ENCODE measurements around the gene C5AR1.

C5AR1 gene

DNA sequence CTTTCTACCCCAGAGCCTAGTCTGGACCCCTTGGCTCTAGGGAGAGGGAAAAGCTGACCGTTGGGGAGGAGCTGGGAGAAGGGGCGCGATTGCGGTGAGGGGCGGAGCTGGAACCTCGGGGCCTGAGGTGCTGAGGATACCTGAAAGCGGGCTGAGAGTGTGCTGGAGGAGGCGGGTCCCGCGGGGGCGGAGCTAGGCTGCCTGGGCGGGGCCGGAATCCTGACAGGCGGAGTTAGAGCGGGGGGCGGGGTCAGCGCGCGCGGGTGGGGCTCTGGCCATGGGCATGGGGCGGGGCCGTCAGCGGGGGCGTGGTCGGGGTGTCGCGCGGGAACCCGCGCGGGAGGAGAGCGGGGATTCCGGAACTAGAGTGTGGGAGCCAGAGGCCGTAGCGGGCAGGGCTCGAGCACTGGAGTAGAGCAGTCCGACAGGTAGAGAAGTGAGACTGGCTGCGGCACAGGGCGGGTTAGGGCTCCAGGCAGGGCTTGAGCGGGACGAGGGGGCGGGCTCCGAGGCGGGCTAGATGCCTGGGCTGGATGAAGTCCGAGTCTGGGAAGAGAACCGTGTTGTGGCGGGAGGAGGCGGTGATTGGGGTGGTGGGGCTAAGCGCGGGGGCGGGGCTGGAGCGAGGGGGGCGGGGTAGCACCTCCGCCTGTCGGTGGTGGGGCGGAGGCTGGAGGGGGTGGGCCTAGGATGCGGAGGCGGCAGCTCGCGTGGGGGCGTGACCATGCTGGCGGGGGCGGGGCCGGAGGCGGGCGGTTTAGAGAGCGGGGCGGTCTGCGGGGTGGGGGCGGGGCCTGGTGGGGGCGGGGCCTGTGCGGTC lies 35.4 kb upstream of the C5AR1 start, which contains the start of gene INAFM1 (continued):
- no peak for TF ChIP-seq ZNF2 (tag by site-specific recombination; IDR thresholded peaks at IDR 0.05)
- no peak for TF ChIP-seq ZNF24 (tag by site-specific recombination; IDR thresholded peaks at IDR 0.05)
- TF ChIP-seq, protein P1, sequence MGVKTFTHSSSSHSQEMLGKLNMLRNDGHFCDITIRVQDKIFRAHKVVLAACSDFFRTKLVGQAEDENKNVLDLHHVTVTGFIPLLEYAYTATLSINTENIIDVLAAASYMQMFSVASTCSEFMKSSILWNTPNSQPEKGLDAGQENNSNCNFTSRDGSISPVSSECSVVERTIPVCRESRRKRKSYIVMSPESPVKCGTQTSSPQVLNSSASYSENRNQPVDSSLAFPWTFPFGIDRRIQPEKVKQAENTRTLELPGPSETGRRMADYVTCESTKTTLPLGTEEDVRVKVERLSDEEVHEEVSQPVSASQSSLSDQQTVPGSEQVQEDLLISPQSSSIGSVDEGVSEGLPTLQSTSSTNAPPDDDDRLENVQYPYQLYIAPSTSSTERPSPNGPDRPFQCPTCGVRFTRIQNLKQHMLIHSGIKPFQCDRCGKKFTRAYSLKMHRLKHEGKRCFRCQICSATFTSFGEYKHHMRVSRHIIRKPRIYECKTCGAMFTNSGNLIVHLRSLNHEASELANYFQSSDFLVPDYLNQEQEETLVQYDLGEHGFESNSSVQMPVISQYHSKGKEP (tag by site-specific recombination; IDR thresholded peaks at IDR 0.05): no peak
- TF ChIP-seq MYNN (tag by site-specific recombination; IDR thresholded peaks at IDR 0.05; ENCODE audit: borderline replicate concordance): no peak
- no peak for TF ChIP-seq ZNF121 (tag by site-specific recombination; IDR thresholded peaks at IDR 0.05)
- TF ChIP-seq KLF1 (tag by site-specific recombination; IDR thresholded peaks at IDR 0.05): peak; percentile 73
- peak; percentile 98 for TF ChIP-seq ZNF600 (tag by site-specific recombination; IDR thresholded peaks at IDR 0.05)
- TF ChIP-seq REPIN1 (tag by site-specific recombination; IDR thresholded peaks at IDR 0.05; ENCODE audit: low read depth): no peak
- TF ChIP-seq ZNF341 (tag by site-specific recombination; IDR thresholded peaks at IDR 0.05; ENCODE audit: low read depth): peak; percentile 14; the same call in 1 of the 2 replicates
- peak; percentile 97 for TF ChIP-seq SP3 (tag by site-specific recombination; IDR thresholded peaks at IDR 0.05)
- TF ChIP-seq ZNF514 (tag by site-specific recombination; IDR thresholded peaks at IDR 0.05): no peak
- TF ChIP-seq KLF9 (tag by site-specific recombination; IDR thresholded peaks at IDR 0.05; ENCODE audit: low read depth): peak; percentile 99
- TF ChIP-seq, protein P2, sequence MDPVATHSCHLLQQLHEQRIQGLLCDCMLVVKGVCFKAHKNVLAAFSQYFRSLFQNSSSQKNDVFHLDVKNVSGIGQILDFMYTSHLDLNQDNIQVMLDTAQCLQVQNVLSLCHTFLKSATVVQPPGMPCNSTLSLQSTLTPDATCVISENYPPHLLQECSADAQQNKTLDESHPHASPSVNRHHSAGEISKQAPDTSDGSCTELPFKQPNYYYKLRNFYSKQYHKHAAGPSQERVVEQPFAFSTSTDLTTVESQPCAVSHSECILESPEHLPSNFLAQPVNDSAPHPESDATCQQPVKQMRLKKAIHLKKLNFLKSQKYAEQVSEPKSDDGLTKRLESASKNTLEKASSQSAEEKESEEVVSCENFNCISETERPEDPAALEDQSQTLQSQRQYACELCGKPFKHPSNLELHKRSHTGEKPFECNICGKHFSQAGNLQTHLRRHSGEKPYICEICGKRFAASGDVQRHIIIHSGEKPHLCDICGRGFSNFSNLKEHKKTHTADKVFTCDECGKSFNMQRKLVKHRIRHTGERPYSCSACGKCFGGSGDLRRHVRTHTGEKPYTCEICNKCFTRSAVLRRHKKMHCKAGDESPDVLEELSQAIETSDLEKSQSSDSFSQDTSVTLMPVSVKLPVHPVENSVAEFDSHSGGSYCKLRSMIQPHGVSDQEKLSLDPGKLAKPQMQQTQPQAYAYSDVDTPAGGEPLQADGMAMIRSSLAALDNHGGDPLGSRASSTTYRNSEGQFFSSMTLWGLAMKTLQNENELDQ (tag by site-specific recombination; IDR thresholded peaks at IDR 0.05; ENCODE audit: low read depth): no peak
- TF ChIP-seq ZNF664 (tag by site-specific recombination; IDR thresholded peaks at IDR 0.05): no peak
- TF ChIP-seq HOXA7 (CRISPR knock-in tag; IDR thresholded peaks at IDR 0.05; ENCODE audit: borderline replicate concordance): no peak
- TF ChIP-seq BCL11B (tag by site-specific recombination; IDR thresholded peaks at IDR 0.05; ENCODE audit: low read depth): 0 out of 2 replicates have a peak, but pooled peaks have one; percentile 36
- TF ChIP-seq SCRT2 (tag by site-specific recombination; IDR thresholded peaks at IDR 0.05): no peak
- no peak for TF ChIP-seq ZNF248 (tag by site-specific recombination; IDR thresholded peaks at IDR 0.05)
- TF ChIP-seq ZNF366 (tag by site-specific recombination; conservative IDR thresholded peaks at IDR 0.05): no peak
- TF ChIP-seq ZNF544 (tag by site-specific recombination; IDR thresholded peaks at IDR 0.05): no peak
- no peak for TF ChIP-seq ZNF350 (tag by site-specific recombination; IDR thresholded peaks at IDR 0.05)
- no peak for TF ChIP-seq BCL11A (tag by site-specific recombination; IDR thresholded peaks at IDR 0.05; ENCODE audit: low read depth)
- TF ChIP-seq ZNF530 (tag by site-specific recombination; IDR thresholded peaks at IDR 0.05; ENCODE audit: low read depth): no peak
- TF ChIP-seq TCF7L2 (IDR thresholded peaks at IDR 0.05; ENCODE audit: borderline replicate concordance, low read depth, low read length): no peak
- TF ChIP-seq ZNF223 (tag by site-specific recombination; IDR thresholded peaks at IDR 0.05): no peak
- TF ChIP-seq RBAK (tag by site-specific recombination; IDR thresholded peaks at IDR 0.05): no peak
- TF ChIP-seq ZNF354C (tag by site-specific recombination; IDR thresholded peaks at IDR 0.05; ENCODE audit: borderline replicate concordance, low read depth): no peak
- no peak for TF ChIP-seq ZBTB1 (tag by site-specific recombination; IDR thresholded peaks at IDR 0.05)
- TF ChIP-seq ZBTB20 (tag by site-specific recombination; IDR thresholded peaks at IDR 0.05): peak; percentile 63; the same call in 1 of the 2 replicates
- TF ChIP-seq, protein P3, sequence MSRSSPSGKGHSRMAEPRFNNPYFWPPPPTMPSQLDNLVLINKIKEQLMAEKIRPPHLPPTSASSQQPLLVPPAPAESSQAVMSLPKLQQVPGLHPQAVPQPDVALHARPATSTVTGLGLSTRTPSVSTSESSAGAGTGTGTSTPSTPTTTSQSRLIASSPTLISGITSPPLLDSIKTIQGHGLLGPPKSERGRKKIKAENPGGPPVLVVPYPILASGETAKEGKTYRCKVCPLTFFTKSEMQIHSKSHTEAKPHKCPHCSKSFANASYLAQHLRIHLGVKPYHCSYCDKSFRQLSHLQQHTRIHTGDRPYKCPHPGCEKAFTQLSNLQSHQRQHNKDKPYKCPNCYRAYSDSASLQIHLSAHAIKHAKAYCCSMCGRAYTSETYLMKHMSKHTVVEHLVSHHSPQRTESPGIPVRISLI (tag by site-specific recombination; IDR thresholded peaks at IDR 0.05): no peak
- no peak for TF ChIP-seq ZNF48 (tag by site-specific recombination; IDR thresholded peaks at IDR 0.05)
- TF ChIP-seq, protein P4, sequence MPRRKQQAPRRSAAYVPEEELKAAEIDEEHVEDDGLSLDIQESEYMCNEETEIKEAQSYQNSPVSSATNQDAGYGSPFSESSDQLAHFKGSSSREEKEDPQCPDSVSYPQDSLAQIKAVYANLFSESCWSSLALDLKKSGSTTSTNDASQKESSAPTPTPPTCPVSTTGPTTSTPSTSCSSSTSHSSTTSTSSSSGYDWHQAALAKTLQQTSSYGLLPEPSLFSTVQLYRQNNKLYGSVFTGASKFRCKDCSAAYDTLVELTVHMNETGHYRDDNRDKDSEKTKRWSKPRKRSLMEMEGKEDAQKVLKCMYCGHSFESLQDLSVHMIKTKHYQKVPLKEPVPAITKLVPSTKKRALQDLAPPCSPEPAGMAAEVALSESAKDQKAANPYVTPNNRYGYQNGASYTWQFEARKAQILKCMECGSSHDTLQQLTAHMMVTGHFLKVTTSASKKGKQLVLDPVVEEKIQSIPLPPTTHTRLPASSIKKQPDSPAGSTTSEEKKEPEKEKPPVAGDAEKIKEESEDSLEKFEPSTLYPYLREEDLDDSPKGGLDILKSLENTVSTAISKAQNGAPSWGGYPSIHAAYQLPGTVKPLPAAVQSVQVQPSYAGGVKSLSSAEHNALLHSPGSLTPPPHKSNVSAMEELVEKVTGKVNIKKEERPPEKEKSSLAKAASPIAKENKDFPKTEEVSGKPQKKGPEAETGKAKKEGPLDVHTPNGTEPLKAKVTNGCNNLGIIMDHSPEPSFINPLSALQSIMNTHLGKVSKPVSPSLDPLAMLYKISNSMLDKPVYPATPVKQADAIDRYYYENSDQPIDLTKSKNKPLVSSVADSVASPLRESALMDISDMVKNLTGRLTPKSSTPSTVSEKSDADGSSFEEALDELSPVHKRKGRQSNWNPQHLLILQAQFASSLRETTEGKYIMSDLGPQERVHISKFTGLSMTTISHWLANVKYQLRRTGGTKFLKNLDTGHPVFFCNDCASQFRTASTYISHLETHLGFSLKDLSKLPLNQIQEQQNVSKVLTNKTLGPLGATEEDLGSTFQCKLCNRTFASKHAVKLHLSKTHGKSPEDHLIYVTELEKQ (tag by site-specific recombination; IDR thresholded peaks at IDR 0.05; ENCODE audit: borderline replicate concordance): no peak
